HG03520 (cell line): ENCODE results near the gene ARFGEF3.

Experiments
- ATAC-seq: cut with Tn5 transposase; IDR thresholded peaks from one replicate; pipeline ENCODE4 v1.9.1; 2021; ENCODE audit warnings: mild to moderate bottlenecking, moderate library complexity; ENCODE audit not compliant: unreplicated experiment

The ARFGEF3 gene

DNA sequence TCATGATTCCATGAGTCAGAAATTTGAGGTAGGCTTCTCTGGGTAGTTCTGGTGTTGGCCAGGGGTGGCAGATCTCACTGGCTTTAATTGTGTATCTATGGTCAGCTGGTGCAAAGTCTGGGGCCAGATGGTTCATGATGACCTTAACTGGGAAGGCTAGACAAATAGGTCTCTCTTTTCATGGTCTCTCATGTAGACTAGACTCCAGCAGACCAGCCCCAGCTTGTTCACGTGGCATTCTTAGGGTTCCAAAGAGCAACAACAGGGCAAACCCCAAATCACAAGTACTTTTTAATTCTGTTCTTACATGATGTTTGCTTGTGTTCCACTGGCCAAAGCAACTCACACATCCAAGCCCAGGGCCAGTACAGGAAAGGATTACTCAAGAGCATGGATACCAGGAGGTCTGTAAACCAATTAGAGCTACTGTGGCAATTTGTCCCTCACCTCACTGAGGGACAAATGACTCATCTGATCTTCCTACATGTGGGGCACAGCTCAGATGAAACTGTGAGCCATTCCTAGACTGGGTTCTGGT is 136.1 kb downstream of the ARFGEF3 start:
- no peak for ATAC-seq

DNA sequence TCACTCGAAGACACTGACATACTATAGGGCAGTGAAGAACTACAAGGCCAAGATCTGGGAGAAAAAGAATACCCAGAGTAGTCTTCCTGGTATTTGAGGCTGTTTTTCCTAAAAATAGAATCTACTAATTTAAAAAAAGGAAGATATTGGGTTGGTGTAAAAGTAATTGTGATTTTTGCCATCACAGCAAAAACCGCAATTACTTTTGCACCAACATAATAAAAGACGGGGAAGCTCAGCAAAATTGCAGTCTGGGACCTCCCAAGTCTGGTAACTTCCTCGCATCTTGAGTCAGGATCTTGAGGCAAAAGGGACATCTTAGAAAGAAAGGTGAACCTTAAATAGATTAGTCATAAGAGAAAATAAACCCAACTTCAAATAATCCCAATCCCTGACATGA is 138.7 kb downstream of the ARFGEF3 start:
- ATAC-seq: no peak

DNA sequence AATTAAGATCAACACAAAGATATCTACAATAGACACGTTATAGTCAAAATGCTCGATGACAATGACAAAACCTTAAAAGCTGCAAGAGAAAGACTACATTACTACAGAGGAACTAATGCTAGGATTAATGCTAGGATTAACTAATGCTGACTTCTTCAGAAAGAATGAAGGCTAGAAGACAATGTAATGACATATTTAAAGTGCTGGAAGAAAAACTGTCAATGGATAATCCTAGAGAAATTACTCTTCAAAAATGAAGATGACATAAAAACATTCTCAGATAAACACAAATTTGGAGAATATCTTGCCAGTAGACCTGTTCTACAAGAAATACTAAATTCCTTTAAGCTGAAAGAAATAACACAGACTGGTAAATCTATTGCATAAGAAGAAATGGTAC is 140.8 kb downstream of the ARFGEF3 start:
- no peak for ATAC-seq

GRCh38 chr6:138307352-138307751 is 145.6 kb downstream of the ARFGEF3 start:
- no peak for ATAC-seq

- no peak for ATAC-seq
These were observed 146.3 kb downstream of the ARFGEF3 start for GRCh38 chr6:138307816-138308730.

- ATAC-seq: no peak
These were observed 147.0 kb downstream of the ARFGEF3 start for GRCh38 chr6:138308731-138309110.

DNA sequence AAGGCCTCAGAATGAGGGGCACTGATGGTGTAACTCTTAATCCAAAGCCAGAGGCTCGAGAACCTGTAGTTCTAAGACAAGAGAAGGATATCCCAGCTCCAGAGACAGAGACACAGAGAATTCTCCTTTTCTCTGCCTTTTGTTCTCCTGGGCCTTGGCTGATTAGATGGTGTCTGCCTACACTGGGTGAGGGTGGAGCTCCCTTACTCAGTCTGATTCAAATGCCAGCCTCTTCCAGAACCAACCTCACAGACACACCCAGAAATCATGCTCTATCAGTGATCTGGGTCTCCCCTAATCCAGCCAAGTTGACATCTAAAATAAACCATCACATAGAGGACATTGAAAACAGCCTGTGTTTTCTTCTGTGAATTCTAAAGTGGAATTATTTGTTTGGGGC is 148.0 kb downstream of the ARFGEF3 start:
- no peak for ATAC-seq

GRCh38 chr6:138310294-138310693 is 148.6 kb downstream of the ARFGEF3 start:
- ATAC-seq: no peak

- no peak for ATAC-seq
These were observed 149.1 kb downstream of the ARFGEF3 start for GRCh38 chr6:138310821-138311220.

DNA sequence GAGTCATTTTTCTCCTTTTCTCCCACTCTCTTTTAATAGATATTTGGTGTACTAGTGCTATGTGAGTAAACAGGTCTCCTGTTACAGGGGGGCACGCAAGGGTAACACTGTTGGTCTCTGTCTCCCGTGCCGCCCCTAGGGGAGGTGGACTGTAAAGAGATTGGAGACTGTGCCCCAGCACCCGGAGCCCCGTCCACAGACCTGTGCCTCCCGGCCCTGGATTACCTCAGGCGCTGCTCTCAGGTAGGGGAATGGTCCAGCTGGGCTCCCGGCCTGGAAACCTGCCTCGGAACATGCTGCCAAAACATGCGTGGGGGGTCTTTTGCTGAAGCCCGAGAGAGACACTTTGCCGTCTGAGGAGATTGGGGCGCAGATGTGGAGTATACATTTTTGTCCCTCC is 149.5 kb downstream of the ARFGEF3 start:
- no peak for ATAC-seq

DNA sequence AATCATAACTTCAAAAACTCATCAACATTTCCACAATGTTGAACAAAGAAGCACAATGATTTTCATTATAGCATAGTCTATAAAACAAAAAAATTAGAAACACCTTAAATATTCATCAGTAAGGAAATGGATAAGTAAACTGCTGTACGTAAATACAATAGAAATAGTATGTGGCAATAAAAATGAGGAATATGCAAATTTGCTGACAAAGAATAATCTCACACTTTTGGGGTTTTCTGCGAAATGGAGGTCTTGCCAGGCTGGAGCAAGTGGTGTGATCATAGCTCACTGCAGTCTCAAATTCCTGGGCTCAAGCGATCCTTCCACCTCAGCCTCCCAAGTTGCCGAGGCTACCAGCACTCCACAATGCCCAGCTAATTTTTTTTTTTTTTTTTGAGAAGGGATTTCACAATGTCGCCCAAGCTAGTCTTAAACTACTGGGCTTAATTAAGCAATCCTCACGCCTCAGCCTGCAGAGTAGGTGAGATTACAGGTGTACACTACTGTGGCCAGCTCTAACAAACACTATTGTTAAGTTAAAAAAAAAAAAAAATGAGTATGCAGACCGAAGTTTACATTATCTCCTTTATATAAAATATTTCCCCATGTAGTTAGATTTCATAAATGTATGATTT is 157.1 kb downstream of the ARFGEF3 start:
- no peak for ATAC-seq

GRCh38 chr6:138321934-138322333 is 160.2 kb downstream of the ARFGEF3 start:
- ATAC-seq: no peak

DNA sequence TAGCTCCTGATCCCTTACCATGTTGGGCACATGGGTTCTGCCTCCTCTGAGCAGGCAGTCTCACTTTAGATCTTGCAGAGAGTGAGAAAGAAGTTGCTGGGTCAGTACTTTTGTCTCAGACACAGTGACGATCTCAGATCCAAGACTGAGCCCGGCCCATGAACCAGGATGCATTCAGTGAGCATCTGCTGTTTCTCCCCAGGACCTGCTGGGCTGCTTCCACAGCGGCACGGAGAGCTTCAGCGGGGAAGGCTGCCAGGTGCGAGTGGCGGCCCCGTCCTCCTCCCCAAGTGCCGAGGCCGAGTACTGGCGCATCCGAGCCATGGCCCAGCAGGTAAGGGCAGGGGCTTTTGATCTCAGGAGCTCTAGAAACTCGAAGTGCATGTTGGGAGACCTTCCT is 162.1 kb downstream of the ARFGEF3 start:
- no peak for ATAC-seq

- ATAC-seq: no peak
These were observed 166.5 kb downstream of the ARFGEF3 start for GRCh38 chr6:138328210-138328609.

GRCh38 chr6:138330763-138331162 is 169.0 kb downstream of the ARFGEF3 start:
- ATAC-seq: no peak

DNA sequence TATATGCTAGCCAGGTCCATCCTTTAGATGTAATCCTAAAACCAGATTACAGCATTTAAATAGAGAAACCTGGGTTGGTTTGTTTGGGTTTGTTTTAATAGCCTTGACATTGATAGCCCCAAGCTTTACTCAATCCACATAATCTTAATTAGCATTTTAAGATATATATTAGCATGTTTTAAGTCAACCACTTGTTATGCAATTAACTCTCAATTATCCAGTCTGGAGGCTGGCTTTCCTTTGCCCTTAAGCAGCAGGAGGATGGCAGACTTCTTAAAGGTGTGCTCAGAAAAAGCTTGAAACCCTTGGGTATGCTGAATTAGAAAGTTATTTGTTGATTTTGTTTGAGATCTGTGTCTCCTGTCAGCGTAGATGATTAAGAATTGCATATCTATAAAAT is 169.7 kb downstream of the ARFGEF3 start:
- no peak for ATAC-seq

GRCh38 chr6:138331984-138332383 is 170.2 kb downstream of the ARFGEF3 start:
- ATAC-seq: no peak

- no peak for ATAC-seq
These were observed 172.3 kb downstream of the ARFGEF3 start for GRCh38 chr6:138334000-138334399.

GRCh38 chr6:138334963-138335362 is 173.2 kb downstream of the ARFGEF3 start:
- ATAC-seq: no peak

DNA sequence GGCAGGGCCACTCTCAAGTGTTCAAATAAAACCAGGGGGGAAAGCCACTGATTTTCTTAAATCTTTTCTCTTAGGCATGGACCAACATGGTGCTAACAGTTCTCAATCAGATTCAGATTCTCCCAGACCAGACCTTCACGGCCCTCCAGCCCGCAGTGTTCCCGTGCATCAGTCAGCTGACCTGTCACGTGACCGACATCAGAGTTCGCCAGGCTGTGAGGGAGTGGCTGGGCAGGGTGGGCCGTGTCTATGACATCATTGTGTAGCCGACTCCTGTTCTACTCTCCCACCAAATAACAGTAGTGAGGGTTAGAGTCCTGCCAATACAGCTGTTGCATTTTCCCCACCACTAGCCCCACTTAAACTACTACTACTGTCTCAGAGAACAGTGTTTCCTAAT is 174.5 kb downstream of the ARFGEF3 start:
- ATAC-seq: no peak

- no peak for ATAC-seq
These were observed 175.3 kb downstream of the ARFGEF3 start for GRCh38 chr6:138337076-138337475.

DNA sequence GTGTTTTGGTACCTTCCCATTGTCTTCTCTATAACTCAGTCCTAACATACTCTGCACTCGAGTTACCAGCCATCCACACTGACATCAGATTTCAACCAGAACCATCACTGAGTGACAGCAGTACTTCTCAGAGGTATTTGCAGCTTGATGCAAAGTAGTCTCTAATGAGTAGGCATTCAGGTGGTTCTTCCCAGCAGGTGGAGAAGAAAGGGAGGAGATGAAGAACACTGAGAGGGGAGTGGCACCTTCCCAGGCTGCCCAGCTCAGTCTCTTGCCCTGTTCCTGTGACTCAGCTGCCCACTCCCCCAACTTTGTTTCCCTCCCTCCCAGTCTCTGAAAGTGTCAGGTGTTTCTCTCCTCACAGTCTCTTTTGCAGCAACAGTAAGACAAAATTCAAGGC is 177.3 kb downstream of the ARFGEF3 start:
- no peak for ATAC-seq
